ENCODE data around the gene PTPRC.

DNA sequence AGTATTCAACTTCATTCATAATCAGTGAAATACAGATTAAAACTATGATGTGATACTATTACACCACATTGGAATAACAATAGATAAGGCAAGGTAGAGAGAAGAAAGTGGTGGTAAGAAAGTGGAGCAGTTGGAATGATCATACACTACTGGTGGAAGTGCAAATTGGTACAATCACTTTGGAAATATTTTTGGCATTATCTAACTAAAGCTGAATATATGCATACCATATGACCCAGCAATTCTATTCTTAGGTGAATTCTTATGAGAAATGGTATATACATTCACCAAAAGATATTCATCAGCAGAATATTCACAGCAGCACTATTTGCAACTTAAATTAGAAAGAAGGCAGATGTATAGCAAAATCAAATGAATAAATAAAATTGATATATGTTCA lies 21.4 kb upstream of the PTPRC start:
- TF ChIP-seq, protein P1, sequence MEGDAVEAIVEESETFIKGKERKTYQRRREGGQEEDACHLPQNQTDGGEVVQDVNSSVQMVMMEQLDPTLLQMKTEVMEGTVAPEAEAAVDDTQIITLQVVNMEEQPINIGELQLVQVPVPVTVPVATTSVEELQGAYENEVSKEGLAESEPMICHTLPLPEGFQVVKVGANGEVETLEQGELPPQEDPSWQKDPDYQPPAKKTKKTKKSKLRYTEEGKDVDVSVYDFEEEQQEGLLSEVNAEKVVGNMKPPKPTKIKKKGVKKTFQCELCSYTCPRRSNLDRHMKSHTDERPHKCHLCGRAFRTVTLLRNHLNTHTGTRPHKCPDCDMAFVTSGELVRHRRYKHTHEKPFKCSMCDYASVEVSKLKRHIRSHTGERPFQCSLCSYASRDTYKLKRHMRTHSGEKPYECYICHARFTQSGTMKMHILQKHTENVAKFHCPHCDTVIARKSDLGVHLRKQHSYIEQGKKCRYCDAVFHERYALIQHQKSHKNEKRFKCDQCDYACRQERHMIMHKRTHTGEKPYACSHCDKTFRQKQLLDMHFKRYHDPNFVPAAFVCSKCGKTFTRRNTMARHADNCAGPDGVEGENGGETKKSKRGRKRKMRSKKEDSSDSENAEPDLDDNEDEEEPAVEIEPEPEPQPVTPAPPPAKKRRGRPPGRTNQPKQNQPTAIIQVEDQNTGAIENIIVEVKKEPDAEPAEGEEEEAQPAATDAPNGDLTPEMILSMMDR (conservative IDR thresholded peaks at IDR 0.05 in 1 of 2, IDR thresholded peaks at IDR 0.05 in 1 of 2; ENCODE audit: low read depth in 1 of 2, low read length in 2 of 2): no peak
- TF ChIP-seq EZH2 (IDR thresholded peaks at IDR 0.05; ENCODE audit: low read length, missing control alignments): no peak
